Measurements from ENCODE around the gene C21orf58.

C21orf58 gene

DNA sequence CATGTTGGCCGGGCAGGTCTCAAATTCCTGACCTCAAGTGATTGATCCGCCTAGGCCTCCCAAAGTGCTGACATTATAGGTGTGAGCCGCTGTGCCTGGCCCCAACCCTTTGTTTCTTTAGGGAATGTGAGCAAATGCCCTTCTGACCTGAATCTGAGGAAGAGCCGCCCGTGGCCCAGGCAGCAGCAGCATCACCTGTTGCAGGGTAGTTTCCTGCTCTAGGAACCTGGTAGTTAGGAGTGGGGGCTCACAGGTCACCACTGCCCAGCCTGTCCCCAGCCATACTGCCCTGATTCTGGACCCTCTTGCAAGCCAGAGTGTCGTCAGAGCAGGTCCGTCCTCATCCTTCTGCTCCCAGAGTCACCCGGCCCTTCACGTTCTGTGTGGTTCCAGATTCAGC is 24.5 kb downstream of the C21orf58 start:
- DNase-seq (ENCODE audit: low read depth in 2 of 2): no peak
- TF ChIP-seq, protein P1, sequence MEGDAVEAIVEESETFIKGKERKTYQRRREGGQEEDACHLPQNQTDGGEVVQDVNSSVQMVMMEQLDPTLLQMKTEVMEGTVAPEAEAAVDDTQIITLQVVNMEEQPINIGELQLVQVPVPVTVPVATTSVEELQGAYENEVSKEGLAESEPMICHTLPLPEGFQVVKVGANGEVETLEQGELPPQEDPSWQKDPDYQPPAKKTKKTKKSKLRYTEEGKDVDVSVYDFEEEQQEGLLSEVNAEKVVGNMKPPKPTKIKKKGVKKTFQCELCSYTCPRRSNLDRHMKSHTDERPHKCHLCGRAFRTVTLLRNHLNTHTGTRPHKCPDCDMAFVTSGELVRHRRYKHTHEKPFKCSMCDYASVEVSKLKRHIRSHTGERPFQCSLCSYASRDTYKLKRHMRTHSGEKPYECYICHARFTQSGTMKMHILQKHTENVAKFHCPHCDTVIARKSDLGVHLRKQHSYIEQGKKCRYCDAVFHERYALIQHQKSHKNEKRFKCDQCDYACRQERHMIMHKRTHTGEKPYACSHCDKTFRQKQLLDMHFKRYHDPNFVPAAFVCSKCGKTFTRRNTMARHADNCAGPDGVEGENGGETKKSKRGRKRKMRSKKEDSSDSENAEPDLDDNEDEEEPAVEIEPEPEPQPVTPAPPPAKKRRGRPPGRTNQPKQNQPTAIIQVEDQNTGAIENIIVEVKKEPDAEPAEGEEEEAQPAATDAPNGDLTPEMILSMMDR (IDR thresholded peaks at IDR 0.05; ENCODE audit: low read depth, low read length): no peak
- H3K4me3 ChIP-seq (replicated peaks in 1 of 2; ENCODE audit: low read depth in 2 of 2, low read length in 2 of 2): no peak overlapping the region

DNA sequence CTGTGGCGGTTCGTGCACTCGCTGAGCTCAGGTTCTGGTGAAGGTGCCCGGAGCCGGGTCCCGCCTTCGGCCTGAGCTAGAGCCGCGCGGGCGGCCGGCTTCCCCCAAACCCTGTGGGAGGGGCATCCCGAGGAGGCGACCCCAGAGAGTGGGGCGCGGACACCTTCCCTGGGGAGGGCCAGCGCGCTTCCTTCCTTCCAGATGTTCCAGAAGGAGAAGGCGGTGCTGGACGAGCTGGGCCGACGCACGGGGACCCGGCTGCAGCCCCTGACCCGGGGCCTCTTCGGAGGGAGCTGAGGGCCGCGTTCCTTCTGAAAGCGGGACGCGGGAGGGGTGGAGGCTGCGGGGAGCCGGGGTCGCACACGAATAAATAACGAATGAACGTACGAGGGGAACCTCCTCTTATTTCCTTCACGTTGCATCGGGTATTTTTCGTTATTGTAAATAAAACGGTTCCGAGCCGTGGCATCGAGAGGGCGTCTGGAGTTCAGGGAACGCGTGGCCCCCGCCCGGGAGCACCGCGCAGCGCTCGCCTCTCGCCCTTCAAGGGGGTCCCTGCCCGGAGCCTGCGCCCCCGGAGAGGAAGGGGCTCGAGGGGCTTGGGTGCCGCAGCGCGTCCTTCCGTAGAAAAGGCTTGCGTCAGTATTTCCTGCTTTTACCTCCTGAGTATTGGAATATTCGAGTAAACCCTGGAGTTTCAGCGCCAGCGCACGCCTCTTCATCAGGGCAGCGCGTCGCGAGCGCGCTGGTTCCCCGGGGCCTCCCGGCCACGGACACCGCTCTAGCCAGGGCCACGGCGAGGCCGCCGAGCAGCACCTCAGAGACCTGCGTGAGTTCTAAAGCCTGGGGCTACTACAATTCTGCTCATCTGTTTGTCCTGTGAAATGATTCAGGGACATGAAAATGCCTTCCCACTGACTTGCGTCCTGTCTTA is 26.1 kb downstream of the C21orf58 start:
- peak; percentile 42 to 47 for DNase-seq (ENCODE audit: low read depth in 2 of 2)
- H3K4me3 ChIP-seq (replicated peaks in 1 of 2; ENCODE audit: low read depth in 2 of 2, low read length in 2 of 2): peak overlapping the region in 1 of 2 donors; percentile 23
- TF ChIP-seq, protein P1 (IDR thresholded peaks at IDR 0.05; ENCODE audit: low read depth, low read length): no peak

DNA sequence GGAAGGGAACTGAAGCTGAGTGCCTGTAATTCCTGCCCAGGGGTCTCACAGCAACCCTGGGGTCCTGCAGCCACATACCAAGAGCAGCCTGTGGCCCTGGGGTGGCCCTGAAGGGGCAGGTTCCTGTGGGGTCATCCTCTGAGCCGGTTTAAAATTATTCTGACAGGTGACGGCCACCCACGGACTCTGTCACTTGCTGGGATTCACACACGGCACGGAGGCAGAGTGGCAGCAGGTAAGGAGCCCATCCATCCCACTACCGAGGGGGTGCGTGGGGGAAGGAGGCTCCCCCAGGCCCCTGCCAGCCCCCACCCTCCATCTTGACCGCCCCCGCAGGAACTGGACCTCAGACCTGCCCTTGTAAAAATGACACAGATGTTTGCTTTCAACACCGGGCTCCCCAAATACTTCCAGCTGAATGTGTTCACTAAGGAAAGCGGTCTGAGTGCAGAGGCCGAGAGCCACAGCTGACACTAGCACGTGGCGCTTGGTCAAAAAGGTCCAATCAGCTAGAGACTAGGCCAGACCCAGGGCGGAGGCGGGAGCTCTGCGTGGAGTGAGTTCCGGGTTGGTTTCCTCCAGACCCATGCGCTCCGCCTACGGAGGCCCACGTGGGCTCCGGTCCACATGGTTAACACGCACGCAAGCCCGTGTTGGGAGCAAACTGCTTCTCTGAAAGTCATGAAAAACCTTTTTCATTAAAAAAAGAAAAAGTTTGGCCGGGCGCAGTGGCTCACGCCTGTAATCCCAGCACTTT is 27.5 kb downstream of the C21orf58 start:
- peak; percentile 88 to 93 for DNase-seq (ENCODE audit: low read depth in 2 of 2)
- no peak overlapping the region for H3K4me3 ChIP-seq (replicated peaks in 1 of 2; ENCODE audit: low read depth in 2 of 2, low read length in 2 of 2)
- TF ChIP-seq, protein P1 (IDR thresholded peaks at IDR 0.05; ENCODE audit: low read depth, low read length): no peak

DNA sequence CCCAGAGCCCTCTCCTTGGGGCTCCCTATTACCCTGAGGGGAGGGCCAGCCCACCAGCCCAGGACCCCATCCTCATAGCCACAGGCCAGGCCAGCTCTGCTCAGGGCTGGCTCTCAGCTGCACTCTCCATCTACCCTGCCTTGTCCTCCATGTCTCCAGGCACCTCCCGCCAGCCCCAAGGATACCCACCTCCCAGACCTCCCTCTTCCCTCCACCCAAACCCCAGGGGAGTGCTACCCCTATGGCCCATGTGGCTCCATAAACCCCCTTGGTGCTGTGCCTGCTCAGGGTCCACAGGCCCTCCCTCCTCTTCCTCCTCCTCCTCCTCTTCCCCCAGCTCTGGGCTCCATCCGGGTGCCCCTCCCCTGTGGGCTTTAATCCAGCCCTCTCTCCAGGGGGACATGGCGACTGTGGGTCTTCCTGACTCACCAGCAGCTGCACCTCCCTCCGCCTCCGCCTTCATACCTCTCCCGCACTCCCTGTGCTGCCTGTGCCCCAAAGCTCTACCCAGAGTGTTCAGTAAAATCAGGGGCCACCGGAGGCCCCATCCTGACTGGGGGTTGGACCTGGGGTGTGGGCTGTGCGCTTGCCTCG is 28.4 kb downstream of the C21orf58 start:
- peak; percentile 43 to 69 for DNase-seq (ENCODE audit: low read depth in 2 of 2)
- TF ChIP-seq, protein P1 (IDR thresholded peaks at IDR 0.05; ENCODE audit: low read depth, low read length): no peak

DNA sequence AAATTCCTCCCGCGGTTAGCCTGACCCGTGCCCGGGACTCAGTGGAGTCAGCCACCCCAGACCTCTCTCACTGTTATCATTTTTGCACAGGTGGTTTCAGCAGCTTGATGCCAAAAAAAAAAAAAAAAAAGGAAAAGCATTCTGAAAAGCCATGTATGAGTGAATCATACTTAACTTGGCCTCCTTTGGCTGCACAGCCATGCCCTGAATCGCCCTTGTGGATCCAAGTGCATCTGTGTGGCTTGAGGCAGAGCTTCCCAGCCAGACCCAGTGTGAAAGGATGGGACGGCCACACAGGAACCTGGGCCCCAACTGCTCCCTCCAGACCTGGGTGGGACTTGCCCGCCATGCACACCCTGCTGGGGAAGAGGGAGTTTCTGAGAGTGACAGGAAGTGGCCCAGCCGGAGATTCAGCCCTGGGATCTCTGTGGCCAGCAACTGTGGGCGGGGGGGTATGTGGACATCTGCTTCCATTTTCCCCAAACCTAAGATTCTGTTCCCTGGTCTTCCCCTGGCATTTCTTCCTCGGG is 29.0 kb downstream of the C21orf58 start:
- TF ChIP-seq, protein P1 (IDR thresholded peaks at IDR 0.05; ENCODE audit: low read depth, low read length): no peak
- H3K4me3 ChIP-seq (replicated peaks in 1 of 2; ENCODE audit: low read depth in 2 of 2, low read length in 2 of 2): no peak overlapping the region
- DNase-seq (ENCODE audit: low read depth in 2 of 2): peak; percentile 47 to 76

More for the DNA sequence above, 28.4 kb downstream of the C21orf58 start:
- H3K4me3 ChIP-seq (replicated peaks in 1 of 2; ENCODE audit: low read depth in 2 of 2, low read length in 2 of 2): no peak overlapping the region

DNA sequence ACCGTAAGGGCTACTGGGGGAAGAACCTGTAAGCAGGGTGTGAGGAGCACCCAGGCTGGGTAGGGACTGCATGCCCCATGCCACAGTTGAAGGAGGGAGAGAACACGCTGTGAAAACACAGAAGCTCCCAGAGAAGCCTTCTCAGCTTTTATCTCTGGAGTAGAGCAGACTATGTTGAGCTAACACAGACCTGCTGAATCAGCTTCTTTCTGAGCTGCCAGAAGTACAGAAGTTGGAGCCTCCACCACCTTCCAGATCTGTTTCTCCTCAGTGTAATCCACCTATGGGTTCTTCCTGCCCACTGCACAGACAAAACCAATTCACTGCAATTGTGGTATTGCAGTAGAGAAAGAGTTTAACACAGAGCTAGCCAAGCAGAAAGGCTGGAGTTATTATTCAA is 32.1 kb downstream of the C21orf58 start:
- H3K4me3 ChIP-seq (replicated peaks in 1 of 2; ENCODE audit: low read depth in 2 of 2, low read length in 2 of 2): no peak overlapping the region
- DNase-seq (ENCODE audit: low read depth in 2 of 2): no peak
- TF ChIP-seq, protein P1 (IDR thresholded peaks at IDR 0.05; ENCODE audit: low read depth, low read length): no peak
